CD4-positive, alpha-beta T cell (primary cell): Measurements from ENCODE around the gene ANXA8. TPM values are rescaled to one million over a fixed set of nuclear protein-coding genes. Genes with fewer than 3 reads are reported as not detected.

Experiments used
- ATAC-seq: fragments of 200-7000 bp; cut with Tn5 transposase; one replicate; pipeline ENCODE4 v1.10.0; 2022; ENCODE audit warnings: mild to moderate bottlenecking; ENCODE audit not compliant: poor library complexity
- CTCF ChIA-PET: fragments of 350-600 bp; sonication (Branson Sonifier 250); formaldehyde crosslinking; loops from one replicate; lab custom pipeline; 2021; ENCODE audit warnings: antibody characterized with exemption, inconsistent platforms; lab: Charles Lee
- POLR2A ChIA-PET: fragments of 350-600 bp; sonication (Branson Sonifier 250); formaldehyde crosslinking; loops from one replicate; lab custom pipeline; 2021; ENCODE audit warnings: antibody characterized with exemption, inconsistent platforms; lab: Charles Lee
- DNase-seq, 14 experiments: peaks; one replicate each; pipeline ENCODE4 v3.0.0-alpha.2; 2013 to 2020; ENCODE audit warnings: mixed read lengths in 2 of 14
- H3K27ac ChIP-seq, 2 donors: one replicate each; pipeline versions ENCODE4 v1.5.1 to v1.7.0; 2013; ENCODE audit warnings: low read length in 2 of 2, low read depth in 1 of 2, mild to moderate bottlenecking in 1 of 2
- H3K27me3 ChIP-seq, 2 experiments: 1 replicate in 1 of 2; 2 replicates in 1 of 2; pipeline versions ENCODE4 v1.6.1 to v1.7.0; 2013; ENCODE audit warnings: low read length in 2 of 2, control low read depth in 1 of 2, mild to moderate bottlenecking in 1 of 2, moderate library complexity in 1 of 2; ENCODE audit not compliant: insufficient read depth in 2 of 2, control insufficient read depth in 1 of 2
- H3K36me3 ChIP-seq: one replicate; pipeline ENCODE4 v1.6.1; 2013; ENCODE audit warnings: low read length, control low read depth; ENCODE audit not compliant: insufficient read depth
- H3K4me1 ChIP-seq: one replicate; pipeline ENCODE4 v1.6.1; 2013; ENCODE audit warnings: low read length, control low read depth; ENCODE audit not compliant: insufficient read depth
- H3K4me3 ChIP-seq: one replicate; pipeline ENCODE4 v1.5.1; 2013; ENCODE audit warnings: mild to moderate bottlenecking, low read length, moderate library complexity
- H3K9me3 ChIP-seq, 2 experiments: 1 replicate in 1 of 2; 2 replicates in 1 of 2; pipeline versions ENCODE4 v1.6.1 to v1.7.0; 2013; ENCODE audit warnings: low read length in 2 of 2, mild to moderate bottlenecking in 2 of 2, control low read depth in 1 of 2, moderate library complexity in 1 of 2; ENCODE audit not compliant: control insufficient read depth in 1 of 2, insufficient read depth in 1 of 2
- H3K27ac Mint-ChIP-seq: one replicate; pipeline ENCODE4 v1.8.0; 2020; ENCODE audit warnings: mixed read lengths
- H3K27me3 Mint-ChIP-seq: one replicate; pipeline ENCODE4 v1.8.0; 2021; ENCODE audit warnings: mixed read lengths
- H3K36me3 Mint-ChIP-seq: one replicate; pipeline ENCODE4 v1.8.0; 2021; ENCODE audit warnings: low read depth, mixed read lengths
- H3K4me1 Mint-ChIP-seq: one replicate; pipeline ENCODE4 v1.8.0; 2021; ENCODE audit warnings: low read depth, mixed read lengths
- H3K4me3 Mint-ChIP-seq: one replicate; pipeline ENCODE4 v1.8.0; 2020; ENCODE audit warnings: mild to moderate bottlenecking, mixed read lengths
- H3K9me3 Mint-ChIP-seq: one replicate; pipeline ENCODE4 v1.8.0; 2020; ENCODE audit warnings: mixed read lengths
- CTCF ChIP-seq: fragments of 200-600 bp; IDR thresholded peaks from one replicate; pipeline ENCODE4 v1.8.0; 2022; ENCODE audit warnings: antibody characterized with exemption, mild to moderate bottlenecking
- intact Hi-C, 2 experiments: fragments of 100-400 bp; cut with DNase I in 1 of 2; cut with micrococcal nuclease in 1 of 2; formaldehyde crosslinking; loops; one replicate each; pipeline versions ENCODE4 v1.15.1 to v1.9.0; 2023 to 2025; cut with DNase I, micrococcal nuclease
- total RNA-seq, 174 experiments: library from RNA in 2 of 174; stranded (reverse) in 2 of 174; gene quantifications; one replicate each; pipeline ENCODE4 v1.2.3 and lab custom pipeline; 2021 to 2026

ANXA8 gene
- total RNA-seq, 2 experiments from 2014 or later: not detected

- no peaks in the 10 kb centered on the region for H3K9me3 Mint-ChIP-seq
- intact Hi-C loops: no loop called here
- Histone ChIP-seq H3K4me1 (peaks cover 2% of the 10 kb centered on the region), H3K9me3 (no peaks in the 10 kb centered on the region), H3K36me3 (no peaks in the 10 kb centered on the region), H3K4me3 (no peak overlapping the region), H3K27ac (no peak overlapping the region), H3K27me3 (no peaks in the 10 kb centered on the region)
- ChIA-PET CTCF (no interaction called here), POLR2A (no interaction called here)
- no peak overlapping the region for H3K4me3 Mint-ChIP-seq
- no peaks in the 10 kb centered on the region for H3K4me1 Mint-ChIP-seq
- H3K27ac Mint-ChIP-seq: no peak overlapping the region
- H3K36me3 Mint-ChIP-seq: no peaks in the 10 kb centered on the region
- no peaks in the 10 kb centered on the region for H3K27me3 Mint-ChIP-seq
- DNase-seq (no peak), ATAC-seq (no peak)
- TF ChIP-seq CTCF: no peak
Observed at GRCh38 chr10:47454008-47454779, 29.7 kb downstream of the ANXA8 start.

- no peak overlapping the region for H3K4me3 Mint-ChIP-seq
- no peak for ATAC-seq
- no peak for DNase-seq
- Histone ChIP-seq H3K4me1 (peaks cover 7% of the 10 kb centered on the region), H3K9me3 (no peaks in the 10 kb centered on the region), H3K4me3 (no peak overlapping the region), H3K27me3 (no peaks in the 10 kb centered on the region), H3K27ac (no peak overlapping the region), H3K36me3 (no peaks in the 10 kb centered on the region)
- POLR2A ChIA-PET: no interaction called here
- TF ChIP-seq CTCF: no peak
- no peak overlapping the region for H3K27ac Mint-ChIP-seq
- peaks cover 8% of the 10 kb centered on the region for H3K4me1 Mint-ChIP-seq
- CTCF ChIA-PET: no interaction called here
- intact Hi-C loops: no loop called here
- H3K9me3 Mint-ChIP-seq: no peaks in the 10 kb centered on the region
- H3K36me3 Mint-ChIP-seq: no peaks in the 10 kb centered on the region
- H3K27me3 Mint-ChIP-seq: no peaks in the 10 kb centered on the region
Observed at GRCh38 chr10:47453141-47454007, 30.5 kb downstream of the ANXA8 start.

GRCh38 chr10:47452495-47453140 is 31.3 kb downstream of the ANXA8 start:
- no peak overlapping the region for H3K27ac ChIP-seq
- intact Hi-C loops: no loop called here
- H3K9me3 Mint-ChIP-seq: no peaks in the 10 kb centered on the region
- H3K27me3 ChIP-seq: no peaks in the 10 kb centered on the region
- CTCF ChIA-PET: no interaction called here
- H3K27ac Mint-ChIP-seq: no peak overlapping the region
- H3K4me3 ChIP-seq: no peak overlapping the region
- peaks cover 0 to 2% of the 10 kb centered on the region in 2 experiments for H3K9me3 ChIP-seq
- H3K36me3 ChIP-seq: no peaks in the 10 kb centered on the region
- POLR2A ChIA-PET: no interaction called here
- H3K27me3 Mint-ChIP-seq: no peaks in the 10 kb centered on the region
- H3K36me3 Mint-ChIP-seq: no peaks in the 10 kb centered on the region
- no peak overlapping the region for H3K4me3 Mint-ChIP-seq
- DNase-seq (no peak), ATAC-seq (no peak)
- no peak for TF ChIP-seq CTCF
- peaks cover 15% of the 10 kb centered on the region for H3K4me1 Mint-ChIP-seq
- H3K4me1 ChIP-seq: peaks cover 7% of the 10 kb centered on the region
